GM12875 (cell line): ENCODE data around the gene TMCC3.

Source experiments
- H3K4me3 ChIP-seq: one replicate; pipeline ENCODE4 v1.5.1; 2011; ENCODE audit warnings: low read depth, low read length, control low read depth
- TF ChIP-seq, protein P1 (sequence below): IDR thresholded peaks from 2 replicates; pipeline ENCODE4 v1.5.1; 2011; ENCODE audit warnings: low read depth, mild to moderate bottlenecking, control low read depth, inconsistent platforms, low read length, moderate library complexity, borderline replicate concordance; ENCODE audit not compliant: insufficient read depth

Gene TMCC3

DNA sequence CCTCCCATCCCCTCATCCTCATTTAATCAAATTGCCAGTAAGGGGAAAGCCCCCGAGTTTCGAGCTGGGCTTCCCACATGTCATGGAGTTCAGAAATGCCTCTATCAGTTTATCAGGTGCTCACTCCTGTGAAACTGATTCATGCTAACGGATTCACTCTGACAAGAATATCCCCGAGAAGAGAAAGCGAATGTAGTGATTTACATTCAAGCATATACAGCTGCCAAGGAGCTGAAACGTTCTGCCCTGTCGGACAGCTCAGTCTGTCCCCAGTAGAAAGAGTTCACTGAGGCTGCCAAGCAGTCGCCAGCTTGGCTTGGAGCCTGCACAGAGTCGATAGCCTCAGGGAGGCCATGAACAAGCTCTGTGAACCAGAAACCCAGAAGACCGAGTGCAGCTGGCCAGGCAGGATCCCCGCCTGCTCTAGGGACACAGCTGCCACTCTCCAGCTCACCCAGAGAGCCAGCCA, 88.4 kb downstream of the TMCC3 start:
- TF ChIP-seq, protein P1, sequence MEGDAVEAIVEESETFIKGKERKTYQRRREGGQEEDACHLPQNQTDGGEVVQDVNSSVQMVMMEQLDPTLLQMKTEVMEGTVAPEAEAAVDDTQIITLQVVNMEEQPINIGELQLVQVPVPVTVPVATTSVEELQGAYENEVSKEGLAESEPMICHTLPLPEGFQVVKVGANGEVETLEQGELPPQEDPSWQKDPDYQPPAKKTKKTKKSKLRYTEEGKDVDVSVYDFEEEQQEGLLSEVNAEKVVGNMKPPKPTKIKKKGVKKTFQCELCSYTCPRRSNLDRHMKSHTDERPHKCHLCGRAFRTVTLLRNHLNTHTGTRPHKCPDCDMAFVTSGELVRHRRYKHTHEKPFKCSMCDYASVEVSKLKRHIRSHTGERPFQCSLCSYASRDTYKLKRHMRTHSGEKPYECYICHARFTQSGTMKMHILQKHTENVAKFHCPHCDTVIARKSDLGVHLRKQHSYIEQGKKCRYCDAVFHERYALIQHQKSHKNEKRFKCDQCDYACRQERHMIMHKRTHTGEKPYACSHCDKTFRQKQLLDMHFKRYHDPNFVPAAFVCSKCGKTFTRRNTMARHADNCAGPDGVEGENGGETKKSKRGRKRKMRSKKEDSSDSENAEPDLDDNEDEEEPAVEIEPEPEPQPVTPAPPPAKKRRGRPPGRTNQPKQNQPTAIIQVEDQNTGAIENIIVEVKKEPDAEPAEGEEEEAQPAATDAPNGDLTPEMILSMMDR, result no peak
- H3K4me3 ChIP-seq, result peak overlapping the region; percentile 28

DNA sequence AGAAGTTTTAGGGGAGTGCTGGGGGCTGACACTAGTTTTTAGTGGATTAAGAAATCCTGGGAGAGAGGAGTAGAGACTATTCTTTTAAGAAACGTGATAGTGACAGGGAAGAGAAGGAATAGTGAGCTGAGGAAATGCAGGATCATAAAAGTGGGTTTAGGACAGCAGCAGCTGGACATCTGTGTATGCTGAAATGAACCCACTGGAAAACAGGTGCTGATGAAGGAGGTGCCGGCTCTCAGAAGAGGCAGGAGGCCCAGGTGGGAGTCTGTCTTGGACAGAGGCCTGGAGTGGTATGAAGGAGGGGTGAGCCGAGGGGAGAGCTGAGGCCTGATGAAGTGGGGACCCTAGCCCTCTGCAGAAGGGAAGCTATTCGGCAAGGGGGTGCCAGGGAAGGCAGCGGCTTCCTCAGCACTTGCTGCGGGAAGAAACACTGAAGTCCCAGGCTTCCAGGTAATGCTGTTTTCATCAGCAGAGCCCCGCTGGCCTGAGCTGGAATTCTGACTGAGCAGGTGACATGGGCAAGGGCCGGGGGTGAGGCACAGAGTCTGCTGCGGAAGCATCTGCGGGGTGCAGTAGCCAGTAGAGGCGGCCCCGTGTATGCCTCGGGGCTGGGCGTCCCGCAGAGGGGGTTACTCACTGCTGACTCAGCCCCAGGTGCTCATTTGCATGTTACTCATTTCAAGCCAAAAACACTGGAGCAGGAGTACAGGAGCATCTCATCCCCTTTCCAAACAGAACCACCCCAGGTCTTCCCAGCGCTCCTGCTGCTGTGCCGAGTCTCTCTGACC, 89.7 kb downstream of the TMCC3 start:
- H3K4me3 ChIP-seq, result no peak overlapping the region
- TF ChIP-seq, protein P1, result no peak

DNA sequence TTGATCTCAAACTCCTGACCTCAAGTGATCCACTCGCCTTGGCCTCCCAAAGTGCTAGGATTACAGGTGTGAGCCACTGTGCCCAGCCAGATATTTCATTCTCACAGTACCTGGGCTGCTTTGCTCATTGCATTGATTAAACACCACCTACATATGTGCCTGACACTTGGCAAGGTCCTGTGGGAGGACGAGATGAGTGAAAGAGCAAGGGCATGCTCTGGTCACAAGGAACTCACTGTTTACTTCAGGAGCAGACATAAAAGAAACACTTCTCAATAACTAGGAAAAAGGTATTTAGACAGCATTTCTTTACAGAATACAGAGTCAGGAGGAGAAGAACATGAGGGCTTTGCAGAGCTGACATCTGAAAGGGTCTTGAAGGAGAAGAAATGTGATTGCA, 91.7 kb downstream of the TMCC3 start:
- TF ChIP-seq, protein P1, result no peak
- no peak overlapping the region for H3K4me3 ChIP-seq

DNA sequence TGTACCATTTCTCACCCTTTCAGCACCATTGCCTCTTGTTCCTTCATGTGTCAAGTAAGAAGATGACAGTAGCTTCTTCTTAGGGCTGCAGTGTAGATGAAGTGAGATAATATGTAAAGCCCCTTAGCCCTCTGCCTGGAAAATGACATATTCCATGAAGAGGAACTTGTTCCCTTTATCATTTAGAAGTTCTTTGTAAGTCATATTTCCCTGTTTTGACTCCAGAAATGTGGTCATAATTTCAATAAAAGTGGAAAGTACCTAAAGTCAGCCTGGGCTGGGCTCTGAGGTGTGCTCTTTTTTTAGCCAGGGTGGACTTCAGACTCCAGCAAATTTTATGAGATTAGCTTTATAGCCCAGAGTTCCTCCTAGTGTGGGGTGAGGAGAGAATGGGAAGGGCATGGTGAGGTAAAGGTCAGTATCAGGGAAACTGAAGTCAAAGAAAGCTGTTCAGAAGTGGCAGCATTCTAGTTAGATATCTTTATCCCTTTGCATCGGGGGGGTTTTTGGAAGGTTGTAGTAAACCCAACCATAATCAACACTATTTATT, 92.5 kb downstream of the TMCC3 start:
- H3K4me3 ChIP-seq, result no peak overlapping the region
- TF ChIP-seq, protein P1, result no peak

DNA sequence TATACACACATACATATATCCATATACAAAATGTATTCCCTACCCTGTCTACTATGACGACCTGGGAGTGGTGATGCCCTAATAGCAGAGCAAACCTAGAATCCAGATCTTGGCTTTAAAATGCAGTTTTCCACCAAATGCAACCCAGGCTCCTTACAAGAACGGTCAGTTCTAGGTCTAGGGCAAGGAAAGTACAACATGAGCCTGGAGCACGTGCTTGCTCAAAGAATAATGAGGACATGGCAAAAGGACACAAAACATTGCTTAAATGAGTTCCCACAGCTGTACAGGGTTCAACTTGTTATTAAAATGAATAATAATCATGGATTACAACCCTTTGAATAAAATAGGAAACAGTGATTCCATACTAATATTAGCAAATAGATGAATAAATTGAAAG, 94.7 kb downstream of the TMCC3 start:
- H3K4me3 ChIP-seq, result no peak overlapping the region
- TF ChIP-seq, protein P1, result no peak

DNA sequence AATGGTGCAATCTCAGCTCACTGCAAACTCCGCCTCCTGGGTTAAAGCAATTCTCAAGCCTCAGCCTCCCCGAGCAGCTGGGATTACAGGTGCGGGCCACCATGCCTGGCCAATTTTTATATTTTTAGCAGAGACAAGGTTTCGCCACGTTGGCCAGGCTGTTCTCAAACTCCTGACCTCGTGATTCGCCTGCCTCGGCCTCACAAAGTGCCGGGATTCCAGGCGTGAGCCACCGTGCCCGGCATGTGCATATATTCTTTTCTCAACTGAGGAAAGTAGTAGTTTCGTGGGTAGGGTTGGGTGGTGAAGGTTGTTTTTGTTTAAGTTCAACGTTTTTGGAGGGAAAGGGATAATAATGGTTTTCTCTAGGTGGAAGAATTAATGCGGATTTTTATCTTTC, 96.5 kb downstream of the TMCC3 start:
- H3K4me3 ChIP-seq, result no peak overlapping the region
- TF ChIP-seq, protein P1, result no peak

DNA sequence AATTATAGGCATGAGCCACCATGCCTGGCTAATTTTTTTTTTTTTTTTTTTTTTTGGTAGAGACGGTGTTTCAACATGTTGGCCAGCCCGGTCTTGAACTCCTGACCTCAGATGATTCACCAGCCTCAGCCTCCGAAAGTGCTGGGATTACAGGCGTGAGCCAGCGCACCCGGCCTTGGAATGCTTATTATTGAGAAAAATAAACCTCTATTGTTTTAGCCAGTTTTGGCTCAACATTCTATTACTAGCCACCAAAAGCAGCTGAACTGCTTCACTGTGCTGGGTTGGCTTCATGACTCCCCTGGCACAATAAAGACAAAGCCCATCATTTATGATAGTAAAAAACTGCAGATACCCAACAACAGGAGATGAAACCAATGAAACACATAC, 97.2 kb downstream of the TMCC3 start:
- H3K4me3 ChIP-seq, result no peak overlapping the region
- TF ChIP-seq, protein P1, result no peak
